HG03457 (cell line): Measurements from ENCODE around the gene RNF13.

Experiments used
- ATAC-seq: cut with Tn5 transposase; IDR thresholded peaks from one replicate; pipeline ENCODE4 v1.9.1; 2021; ENCODE audit warnings: moderate number of reproducible peaks; ENCODE audit not compliant: unreplicated experiment

Gene RNF13

GRCh38 chr3:149812606-149813366, at the start of gene RNF13:
RNF13 (plus strand) TSS chr3:149813215; CDS start chr3:149846027, 32,812 bp downstream.
- peak; percentile 88 for ATAC-seq

GRCh38 chr3:149763565-149764195, 49.3 kb upstream of the RNF13 start:
- no peak for ATAC-seq

- ATAC-seq = no peak
These were observed 48.7 kb upstream of the RNF13 start for GRCh38 chr3:149764302-149764701.

- ATAC-seq = no peak
These were observed 47.2 kb upstream of the RNF13 start for GRCh38 chr3:149765762-149766334.

GRCh38 chr3:149767720-149768119, 45.3 kb upstream of the RNF13 start:
- no peak for ATAC-seq

GRCh38 chr3:149768704-149769103, 44.3 kb upstream of the RNF13 start:
- ATAC-seq = no peak

GRCh38 chr3:149770246-149770645, 42.8 kb upstream of the RNF13 start:
- ATAC-seq = no peak

- no peak for ATAC-seq
These were observed 41.3 kb upstream of the RNF13 start for GRCh38 chr3:149771652-149772271.

- ATAC-seq = no peak
These were observed 40.2 kb upstream of the RNF13 start for GRCh38 chr3:149772861-149773260.

- no peak for ATAC-seq
These were observed 36.8 kb upstream of the RNF13 start for GRCh38 chr3:149776170-149776569.

GRCh38 chr3:149777414-149778214, 35.4 kb upstream of the RNF13 start:
- ATAC-seq = no peak

- ATAC-seq = no peak
These were observed 31.8 kb upstream of the RNF13 start for GRCh38 chr3:149781211-149781610.

GRCh38 chr3:149781741-149782140, 31.3 kb upstream of the RNF13 start:
- ATAC-seq = no peak

- no peak for ATAC-seq
These were observed 29.4 kb upstream of the RNF13 start for GRCh38 chr3:149783576-149783975.

- ATAC-seq = no peak
These were observed 28.8 kb upstream of the RNF13 start for GRCh38 chr3:149784064-149784704.

- ATAC-seq = no peak
These were observed 22.7 kb upstream of the RNF13 start for GRCh38 chr3:149790268-149790667.

GRCh38 chr3:149790698-149791097, 22.3 kb upstream of the RNF13 start:
- ATAC-seq = no peak

GRCh38 chr3:149792452-149793270, 20.4 kb upstream of the RNF13 start, which contains the start of gene ANKUB1:
ANKUB1 (minus strand) TSS chr3:149792554; CDS start chr3:149792366, 188 bp downstream.
- no peak for ATAC-seq

- no peak for ATAC-seq
These were observed 17.0 kb upstream of the RNF13 start for GRCh38 chr3:149796026-149796425.
